ENCODE data around the gene CEP170.

Gene CEP170

GRCh38 chr1:243254927-243255790 lies at the start of gene CEP170:
TSS of gene CEP170 (minus strand) at chr1:243255281. CDS start at chr1:243225280, 30,001 bp downstream.
- DNase-seq, result peak; percentile 88

GRCh38 chr1:243301059-243301458 lies 46.0 kb upstream of the CEP170 start:
- no peak for DNase-seq

GRCh38 chr1:243299069-243299468 lies 44.0 kb upstream of the CEP170 start:
- DNase-seq, result no peak

- DNase-seq, result no peak
These were observed 39.6 kb upstream of the CEP170 start for GRCh38 chr1:243294723-243295121.

DNA sequence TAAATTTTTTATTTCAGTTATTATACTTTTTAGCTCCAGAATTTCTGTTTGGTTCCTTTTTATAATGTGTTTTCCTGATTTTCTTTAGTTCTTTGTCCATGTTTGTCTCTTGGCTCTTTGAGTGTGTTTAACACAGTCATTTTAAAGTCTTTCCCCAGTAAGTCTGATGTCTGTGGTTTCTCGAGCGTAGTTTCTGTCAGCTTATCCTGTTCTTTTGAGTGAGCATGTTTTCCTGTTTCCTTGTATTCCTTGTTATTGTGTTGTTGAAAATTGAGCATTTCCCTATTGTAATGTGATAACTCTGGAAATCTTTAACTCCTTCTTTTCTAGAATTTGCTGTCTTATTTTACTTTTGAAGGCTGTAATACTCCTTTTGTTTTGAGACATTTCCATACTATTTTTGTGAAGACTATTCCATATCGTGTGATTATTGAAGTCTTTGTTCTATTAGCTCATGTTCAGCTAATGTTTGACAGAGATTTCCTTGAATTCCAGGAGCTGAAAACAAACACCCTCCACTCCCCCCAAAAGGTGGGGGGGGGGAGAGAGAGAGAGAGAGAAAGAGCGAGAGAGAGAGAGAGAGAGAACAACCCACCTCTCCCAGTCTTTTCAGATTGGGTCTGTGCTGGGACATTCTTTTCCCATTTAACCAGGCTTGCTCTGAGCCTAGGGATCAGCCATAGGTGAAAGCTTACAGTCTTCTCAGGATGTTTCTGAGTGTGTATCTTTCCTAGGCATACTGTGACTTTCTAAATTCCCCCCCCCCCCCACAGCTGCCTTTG lies 39.1 kb upstream of the CEP170 start:
- no peak for DNase-seq

DNA sequence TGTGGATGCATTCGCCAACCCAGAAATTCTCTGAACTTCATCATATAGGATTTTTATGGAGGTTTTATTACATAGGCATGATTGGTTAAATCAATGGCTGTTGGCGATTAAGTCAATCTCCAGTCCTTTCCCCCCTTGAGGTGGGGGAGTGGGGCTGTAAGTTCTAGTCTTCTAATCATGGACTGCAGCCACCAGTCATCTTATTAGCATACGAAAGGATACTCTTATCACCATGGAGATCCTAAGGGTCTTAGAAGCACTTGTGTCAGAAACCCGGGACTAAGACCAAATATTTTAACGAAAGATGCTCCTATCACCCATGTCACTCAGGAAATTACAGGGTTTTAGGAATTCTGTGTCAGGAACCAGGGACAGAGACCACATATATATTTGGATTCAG lies 37.0 kb upstream of the CEP170 start:
- no peak for DNase-seq

GRCh38 chr1:243291292-243291691 lies 36.2 kb upstream of the CEP170 start:
- DNase-seq, result no peak

GRCh38 chr1:243288062-243288461 lies 33.0 kb upstream of the CEP170 start:
- DNase-seq, result no peak

DNA sequence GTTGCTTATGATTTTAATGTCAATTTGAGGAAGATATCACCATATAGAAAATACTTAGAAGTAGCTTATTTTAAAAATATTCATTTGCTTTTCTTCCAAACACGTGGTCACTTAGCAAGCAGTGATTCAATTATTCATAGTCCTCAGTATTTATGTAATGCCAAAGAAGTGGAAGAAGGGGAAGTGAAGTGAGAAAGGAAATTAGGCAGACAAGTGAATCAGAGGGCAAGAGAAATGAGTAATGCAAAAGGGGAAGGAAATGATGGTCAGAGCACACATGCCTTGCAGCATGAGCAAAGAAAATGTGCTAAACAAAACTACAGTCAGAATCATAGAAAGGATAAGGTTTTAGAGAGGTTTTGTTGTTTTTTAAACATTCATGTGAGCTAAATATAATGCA lies 32.6 kb upstream of the CEP170 start:
- no peak for DNase-seq

- no peak for DNase-seq
These were observed 32.0 kb upstream of the CEP170 start for GRCh38 chr1:243287123-243287460.

GRCh38 chr1:243286409-243287122 lies 31.5 kb upstream of the CEP170 start:
- DNase-seq, result no peak

DNA sequence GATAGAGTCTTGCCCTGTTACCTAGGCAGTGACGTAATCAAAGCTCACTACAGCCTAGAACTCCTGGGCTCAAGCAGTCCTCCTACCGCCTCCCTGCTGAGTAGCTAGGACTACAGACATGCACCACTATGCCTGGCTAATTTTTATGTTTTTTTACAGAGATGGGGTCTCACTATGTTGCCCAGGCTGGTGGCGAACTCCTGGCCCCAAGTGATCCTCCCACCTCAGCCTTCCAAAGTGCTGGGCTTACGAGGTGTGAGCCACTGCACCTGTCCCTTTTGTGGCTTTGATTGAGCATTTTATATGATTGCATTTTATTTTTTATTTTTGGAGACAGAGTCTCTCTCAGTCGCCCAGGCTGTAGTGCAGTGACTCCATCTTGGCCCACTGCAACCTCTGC lies 26.6 kb upstream of the CEP170 start:
- DNase-seq, result no peak

- DNase-seq, result no peak
These were observed 25.6 kb upstream of the CEP170 start for GRCh38 chr1:243280571-243281129.

DNA sequence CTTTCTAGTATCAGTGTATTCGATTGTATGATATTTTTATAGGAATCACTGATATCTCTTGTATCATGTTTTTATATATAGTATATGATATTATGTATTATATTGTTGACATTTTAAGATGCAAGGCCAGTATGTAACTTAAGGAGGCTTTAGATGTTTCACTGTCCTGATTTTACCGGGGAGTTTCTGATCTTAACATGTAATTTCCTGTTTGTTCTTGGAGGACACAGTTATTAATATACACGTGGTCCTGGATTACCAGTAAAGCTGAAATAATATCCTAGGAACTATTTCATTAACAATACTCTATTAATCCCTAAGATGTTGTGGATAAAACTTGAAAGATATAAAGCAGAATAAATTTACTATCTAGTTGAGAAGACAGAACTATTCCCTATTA lies 20.2 kb upstream of the CEP170 start:
- no peak for DNase-seq

DNA sequence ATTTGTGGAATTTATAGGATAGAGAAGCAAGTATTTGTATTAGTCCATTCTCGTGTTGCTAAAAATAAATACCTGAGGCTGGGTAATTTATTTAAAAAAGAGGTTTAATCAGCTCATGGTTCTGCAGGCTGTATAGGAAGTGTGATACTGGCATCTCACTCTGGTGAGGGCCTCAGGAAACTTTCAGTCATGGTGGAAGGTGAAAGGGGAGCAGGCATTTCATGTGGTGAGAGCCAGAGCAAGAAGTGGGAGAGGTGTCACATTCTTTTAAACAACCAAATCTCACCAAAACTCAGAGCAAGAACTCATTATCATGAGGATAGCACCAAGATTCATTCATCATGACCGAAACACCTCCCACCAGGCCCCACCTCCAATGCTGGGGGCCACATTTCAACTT lies 18.9 kb upstream of the CEP170 start:
- DNase-seq, result no peak

- DNase-seq, result no peak
These were observed 18.4 kb upstream of the CEP170 start for GRCh38 chr1:243273506-243273905.

DNA sequence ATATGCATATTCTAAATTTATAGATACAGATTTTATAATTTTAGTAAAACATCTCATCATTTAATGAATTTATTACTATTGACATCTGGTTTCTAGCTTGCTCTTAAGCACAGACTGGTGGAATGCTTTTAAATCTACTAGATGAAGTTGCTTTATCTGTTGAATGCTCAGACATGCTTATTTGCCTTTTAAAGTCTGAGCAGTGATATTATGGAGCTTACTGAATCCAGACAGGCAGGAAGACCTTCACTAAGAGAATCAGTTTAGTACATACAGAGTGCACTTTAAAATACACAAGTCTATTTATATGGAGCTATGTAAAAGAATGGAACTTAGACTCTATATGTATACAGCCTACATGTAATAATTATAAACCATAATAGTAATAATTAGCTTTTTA lies 17.3 kb upstream of the CEP170 start:
- DNase-seq, result no peak

DNA sequence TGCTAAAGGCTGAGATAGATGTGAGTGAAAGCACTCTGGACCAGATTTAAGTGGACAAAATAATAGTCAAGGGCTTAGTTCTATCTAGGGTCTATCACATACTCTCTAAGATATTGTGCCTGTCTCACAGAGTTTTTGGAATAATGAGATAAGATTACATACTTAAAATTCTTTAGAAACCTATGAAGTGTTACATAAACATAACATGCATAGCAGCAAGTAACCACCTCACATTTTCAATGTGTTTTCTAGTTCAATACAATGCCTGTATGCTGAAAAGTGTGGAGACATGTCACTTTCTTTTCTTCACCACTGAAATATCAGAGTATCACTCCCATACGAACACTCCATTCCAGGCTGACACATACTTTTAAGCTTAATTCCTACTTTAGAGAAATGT lies 16.9 kb upstream of the CEP170 start:
- no peak for DNase-seq

DNA sequence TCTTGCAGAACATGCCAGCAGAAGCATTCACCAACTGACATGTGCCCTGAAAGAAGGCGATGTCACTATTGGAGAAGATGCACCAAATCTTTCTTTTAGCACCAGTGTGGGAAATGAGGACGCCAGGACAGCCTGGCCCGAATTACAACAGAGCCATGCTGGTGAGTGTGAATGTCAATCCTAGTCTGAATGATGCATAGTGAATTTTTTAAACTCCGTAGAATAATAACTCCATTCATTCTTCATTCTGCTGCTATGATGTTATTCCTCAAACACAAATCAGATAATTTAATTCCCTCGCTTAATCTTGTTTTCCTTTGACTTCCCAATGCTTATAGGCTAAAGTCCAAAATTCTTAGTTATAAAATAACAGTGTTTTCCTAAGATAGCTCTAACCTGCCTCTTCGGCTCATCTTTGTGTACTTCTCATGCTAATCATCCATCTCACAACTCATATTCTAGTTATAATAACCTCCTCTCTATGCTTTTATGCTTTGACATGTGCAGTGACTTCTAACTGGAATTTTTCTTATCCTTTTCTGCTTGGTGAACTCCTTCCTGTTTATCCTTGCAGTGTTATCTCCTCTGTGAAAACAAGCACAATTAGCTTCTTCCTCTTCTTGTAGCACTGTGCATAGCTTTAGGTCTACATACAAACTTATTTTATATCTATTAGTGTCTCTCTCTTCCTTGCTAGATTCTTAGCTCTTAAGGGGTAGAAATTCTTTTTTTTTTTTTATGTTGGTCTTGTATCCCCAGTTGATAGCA lies 15.2 kb upstream of the CEP170 start:
- no peak for DNase-seq

- no peak for DNase-seq
These were observed 14.3 kb upstream of the CEP170 start for GRCh38 chr1:243269461-243269801.

GRCh38 chr1:243268751-243269460 lies 13.8 kb upstream of the CEP170 start:
- DNase-seq, result no peak
